Vagina (tissue), 2 donors: ENCODE results near the gene MAN2B2.

Experiments
- CTCF ChIP-seq, 3 experiments: fragments of 450-650 bp in 2 of 3; fragments of 200-600 bp in 1 of 3; sonication (generic) in 1 of 3; IDR thresholded peaks; one replicate each; pipeline ENCODE4 v1.5.1; 2017 to 2019; ENCODE audit warnings: antibody characterized with exemption in 3 of 3, mild to moderate bottlenecking in 2 of 3, moderate library complexity in 2 of 3
- POLR2A ChIP-seq, 2 donors: fragments of 450-650 bp; IDR thresholded peaks; one replicate each; pipeline ENCODE4 v1.6.1; 2017; ENCODE audit warnings: antibody characterized with exemption in 2 of 2, mild to moderate bottlenecking in 2 of 2, moderate library complexity in 2 of 2
- POLR2AphosphoS5 ChIP-seq, 2 donors: sonication (generic); formaldehyde crosslinking; IDR thresholded peaks; one replicate each; pipeline ENCODE4 v1.9.0; 2017; ENCODE audit warnings: antibody characterized with exemption in 2 of 2, mild to moderate bottlenecking in 2 of 2, low read depth in 1 of 2; ENCODE audit not compliant: insufficient read depth in 1 of 2

- TF ChIP-seq POLR2A (IDR thresholded peaks at IDR 0.05) (no peak), CTCF (IDR thresholded peaks at IDR 0.05) (no peak), POLR2AphosphoS5 (IDR thresholded peaks at IDR 0.05; ENCODE audit: insufficient read depth in 1 of 2, low read depth in 1 of 2) (no peak)
Observed at GRCh38 chr4:6639137-6639680, 64.2 kb downstream of the MAN2B2 start.
